ENCODE measurements around the gene MOB3C. TPM values are rescaled to one million over a fixed set of nuclear protein-coding genes. Genes with fewer than 3 reads are reported as not detected.

Gene MOB3C
- total RNA-seq, 4 donors from 2014 or later: 13.0 to 17.8 (median 13.6) TPM

- no peak for DNase-seq (ENCODE audit: low spot score in 2 of 2)
- H3K4me3 ChIP-seq (ENCODE audit: low read depth, poor library complexity, severe bottlenecking): no peak overlapping the region
- intact Hi-C loops (cut with DNase I; ENCODE audit: low total_unique reads): no loop called here
- no peak for TF ChIP-seq CTCF (IDR thresholded peaks at IDR 0.05)
- TF ChIP-seq POLR2A (IDR thresholded peaks at IDR 0.05): no peak
- 90 to 91% methylated on average over 4 of the region's 4 CpGs for WGBS, 2 donors
These were observed 53.3 kb downstream of the MOB3C start for GRCh38 chr1:46563341-46563740.

GRCh38 chr1:46562498-46562897, 54.1 kb downstream of the MOB3C start:
- 89 to 96% methylated on average over 14 to 15 of the region's 15 CpGs for WGBS, 2 donors
- TF ChIP-seq POLR2A (IDR thresholded peaks at IDR 0.05): no peak
- no peak for TF ChIP-seq CTCF (IDR thresholded peaks at IDR 0.05)
- H3K4me3 ChIP-seq (ENCODE audit: low read depth, poor library complexity, severe bottlenecking): no peak overlapping the region
- no peak for DNase-seq (ENCODE audit: low spot score in 2 of 2)
- intact Hi-C loops (cut with DNase I; ENCODE audit: low total_unique reads): no loop called here

- intact Hi-C loops (cut with DNase I; ENCODE audit: low total_unique reads): no loop called here
- no peak for DNase-seq (ENCODE audit: low spot score in 2 of 2)
- 84 to 86% methylated on average over 8 of the region's 8 CpGs for WGBS, 2 donors
- TF ChIP-seq POLR2A (IDR thresholded peaks at IDR 0.05) (no peak), CTCF (IDR thresholded peaks at IDR 0.05) (no peak)
- no peak overlapping the region for H3K4me3 ChIP-seq (ENCODE audit: low read depth, poor library complexity, severe bottlenecking)
These were observed 57.6 kb downstream of the MOB3C start for GRCh38 chr1:46558966-46559365.

- intact Hi-C loops (cut with DNase I; ENCODE audit: low total_unique reads): no loop called here
- no peak overlapping the region for H3K4me3 ChIP-seq (ENCODE audit: low read depth, poor library complexity, severe bottlenecking)
- WGBS, 2 donors: 54 to 60% methylated on average over 17 to 19 of the region's 20 CpGs
- no peak for DNase-seq (ENCODE audit: low spot score in 2 of 2)
- TF ChIP-seq POLR2A (IDR thresholded peaks at IDR 0.05) (no peak), CTCF (IDR thresholded peaks at IDR 0.05) (no peak)
These were observed 58.3 kb downstream of the MOB3C start for GRCh38 chr1:46558141-46558963.

Other genes starting within 250 kb of the MOB3C start
- gene FAAH, start 222.5 kb downstream of the MOB3C start, total RNA-seq: 10 to 100 TPM; 26.3 to 30.7 (median 28.4) TPM
- under 1 TPM in 3 of 4 donors, not detected in 1; 0.12 to 0.51 (median 0.42) TPM for gene DMBX1, start 127.0 kb downstream of the MOB3C start, total RNA-seq
- gene KNCN, start 65.2 kb downstream of the MOB3C start, total RNA-seq: not detected
- gene MKNK1, start 12.5 kb downstream of the MOB3C start, total RNA-seq: 10 to 100 TPM in 3 of 4 donors, 1 to 10 TPM in 1; 9.6 to 23.0 (median 13.7) TPM
- gene ATPAF1, start 51.6 kb upstream of the MOB3C start, total RNA-seq: 10 to 100 TPM; 20.4 to 33.7 (median 29.9) TPM
- not detected for gene TEX38, start 55.0 kb upstream of the MOB3C start, total RNA-seq
- 100 to 1,000 TPM in 2 of 4 donors, 10 to 100 TPM in 2; 71.5 to 138 (median 106) TPM for gene EFCAB14, start 102.3 kb upstream of the MOB3C start, total RNA-seq
- 100 to 1,000 TPM in 1 of 4 donors, 10 to 100 TPM in 3; 35.7 to 215 (median 75.1) TPM for gene CYP4B1, start 182.2 kb upstream of the MOB3C start, total RNA-seq

Measured in lower leg skin (tissue), 4 donors.